Neural cell (in vitro differentiated cells): ENCODE data around the gene IRF4.

Experiments
- CTCF ChIP-seq: fragments of 450-650 bp; IDR thresholded peaks from 2 replicates; pipeline ENCODE4 v1.5.1; 2014; ENCODE audit warnings: antibody characterized with exemption, mild to moderate bottlenecking, moderate library complexity; ENCODE audit not compliant: poor library complexity, severe bottlenecking
- EZH2 ChIP-seq: fragments of 200-600, 300-800 bp; shearing (Covaris generic), sonication (generic); IDR thresholded peaks from 2 replicates; pipeline ENCODE4 v1.6.1; 2014; ENCODE audit warnings: antibody characterized with exemption, low read length, borderline replicate concordance, mild to moderate bottlenecking; ENCODE audit not compliant: insufficient read depth, poor library complexity, severe bottlenecking
- POLR2AphosphoS5 ChIP-seq: IDR thresholded peaks from 2 replicates; pipeline ENCODE4 v1.6.1; 2012
- REST ChIP-seq: IDR thresholded peaks from 2 replicates; pipeline ENCODE4 v1.6.1; 2012; ENCODE audit warnings: borderline replicate concordance
- TAF1 ChIP-seq: IDR thresholded peaks from 2 replicates; pipeline ENCODE4 v1.6.1; 2012; ENCODE audit warnings: low read depth

GRCh38 chr6:347951-348859 is 43.3 kb upstream of the IRF4 start:
- TF ChIP-seq CTCF (no peak), REST (no peak), POLR2AphosphoS5 (no peak), TAF1 (no peak), EZH2 (no peak)
